ENCODE data around the gene NDUFS8.
"Not testable (repeated sequence)": the region's sequence is repeated elsewhere in the genome, so short reads cannot be mapped to it uniquely, and the experiment has no call there.

Gene NDUFS8

DNA sequence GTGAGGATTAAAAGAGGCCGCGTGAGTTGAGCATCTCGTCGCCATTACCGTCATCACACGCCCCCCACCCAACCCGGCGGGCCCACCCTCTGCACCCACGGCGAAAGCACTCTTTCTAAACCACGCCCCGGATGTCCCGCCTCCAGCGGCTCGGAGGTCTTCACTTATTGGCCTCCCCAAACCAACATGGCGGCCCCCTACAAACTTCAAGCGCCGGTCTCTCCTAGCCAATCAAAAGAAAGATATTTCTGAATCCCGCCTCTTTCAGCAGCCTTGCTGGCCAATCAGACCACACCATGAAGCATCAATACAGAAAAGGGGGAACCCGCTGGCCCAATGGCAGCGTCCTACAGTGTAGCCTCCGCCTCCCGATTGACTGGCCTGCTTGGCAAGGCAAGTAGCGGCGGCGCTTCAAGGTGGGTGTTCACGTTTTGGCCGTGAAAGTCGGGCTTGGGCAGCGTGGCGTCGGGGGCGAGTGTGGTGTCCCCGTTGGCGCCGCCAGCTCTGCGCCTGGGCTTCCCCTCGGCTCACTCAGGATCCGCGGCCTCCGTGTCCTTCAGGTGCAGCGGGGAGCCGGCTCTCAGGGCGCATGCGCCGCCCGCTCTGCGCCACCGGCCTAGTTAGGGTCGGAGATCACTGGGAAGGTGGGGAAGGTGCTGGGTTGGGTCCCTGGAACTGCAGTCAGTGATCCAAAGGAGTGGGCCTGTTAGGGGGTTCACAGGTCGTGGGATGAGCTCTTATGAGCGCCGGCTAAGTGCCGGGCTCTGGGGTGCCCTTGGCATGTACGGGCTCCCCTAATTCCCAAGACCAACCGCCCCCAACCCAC is at the start of gene NDUFS8:
NDUFS8 (plus strand) TSS at position 364 of the 826 bp plus-strand sequence. CDS start 1,471 bp downstream, outside the sequence.
- H2AFZ ChIP-seq (ENCODE audit: low read depth) = peak within 1 kb of the TSS; percentile 56
- H3K4me2 ChIP-seq = peak within 1 kb of the TSS; percentile 91
- no peak within 1 kb of the TSS for H3K4me3 ChIP-seq (IDR thresholded peaks at IDR 0.05; ENCODE audit: insufficient read depth, low read depth, low read length)
- peak within 1 kb of the TSS; percentile 47 for H3K27ac ChIP-seq
- no peaks in the 10 kb centered on the region for H3K27me3 ChIP-seq (ENCODE audit: insufficient read depth, low read depth)
- no peaks in the 10 kb centered on the region for H3K36me3 ChIP-seq (ENCODE audit: insufficient read depth)
- H3K79me2 ChIP-seq (ENCODE audit: insufficient read depth, low read depth) = peaks cover 14% of the 10 kb centered on the region; the same call in 1 of the 2 replicates
- TF ChIP-seq, protein P1, sequence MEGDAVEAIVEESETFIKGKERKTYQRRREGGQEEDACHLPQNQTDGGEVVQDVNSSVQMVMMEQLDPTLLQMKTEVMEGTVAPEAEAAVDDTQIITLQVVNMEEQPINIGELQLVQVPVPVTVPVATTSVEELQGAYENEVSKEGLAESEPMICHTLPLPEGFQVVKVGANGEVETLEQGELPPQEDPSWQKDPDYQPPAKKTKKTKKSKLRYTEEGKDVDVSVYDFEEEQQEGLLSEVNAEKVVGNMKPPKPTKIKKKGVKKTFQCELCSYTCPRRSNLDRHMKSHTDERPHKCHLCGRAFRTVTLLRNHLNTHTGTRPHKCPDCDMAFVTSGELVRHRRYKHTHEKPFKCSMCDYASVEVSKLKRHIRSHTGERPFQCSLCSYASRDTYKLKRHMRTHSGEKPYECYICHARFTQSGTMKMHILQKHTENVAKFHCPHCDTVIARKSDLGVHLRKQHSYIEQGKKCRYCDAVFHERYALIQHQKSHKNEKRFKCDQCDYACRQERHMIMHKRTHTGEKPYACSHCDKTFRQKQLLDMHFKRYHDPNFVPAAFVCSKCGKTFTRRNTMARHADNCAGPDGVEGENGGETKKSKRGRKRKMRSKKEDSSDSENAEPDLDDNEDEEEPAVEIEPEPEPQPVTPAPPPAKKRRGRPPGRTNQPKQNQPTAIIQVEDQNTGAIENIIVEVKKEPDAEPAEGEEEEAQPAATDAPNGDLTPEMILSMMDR (conservative IDR thresholded peaks at IDR 0.05; ENCODE audit: low read depth, low read length) = no peak
- no peaks in the 10 kb centered on the region for H4K20me1 ChIP-seq (ENCODE audit: insufficient read depth)
- H3K9ac ChIP-seq = peak within 1 kb of the TSS; percentile 69; the same call in 1 of the 2 replicates
- H3K4me1 ChIP-seq (ENCODE audit: low read depth, poor library complexity, severe bottlenecking) = peaks cover 10% of the 10 kb centered on the region

DNA sequence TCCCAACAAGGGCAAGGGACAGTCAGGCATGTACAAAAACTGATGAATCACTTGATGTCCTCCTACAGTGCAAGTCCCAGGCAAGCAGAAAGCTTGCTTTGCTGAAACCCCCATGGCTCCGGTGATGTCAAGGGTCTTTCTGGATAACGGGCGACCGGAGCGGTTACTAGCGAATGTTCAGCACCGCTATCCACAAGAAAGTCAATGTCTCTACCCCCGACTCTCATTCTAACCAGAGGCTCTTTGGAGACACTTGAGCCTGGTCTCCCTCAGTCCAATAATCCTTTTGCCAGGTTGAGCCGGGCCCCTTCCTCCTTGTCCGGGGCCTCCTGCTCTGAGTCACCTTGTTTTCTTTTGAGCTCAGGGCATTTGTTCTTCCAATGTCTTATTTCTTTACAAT is 49.3 kb upstream of the NDUFS8 start:
- H3K79me2 ChIP-seq (ENCODE audit: insufficient read depth, low read depth); H3K9ac ChIP-seq; H3K4me3 ChIP-seq (IDR thresholded peaks at IDR 0.05; ENCODE audit: insufficient read depth, low read depth, low read length); H3K36me3 ChIP-seq (ENCODE audit: insufficient read depth); H2AFZ ChIP-seq (ENCODE audit: low read depth); H4K20me1 ChIP-seq (ENCODE audit: insufficient read depth); H3K27me3 ChIP-seq (ENCODE audit: insufficient read depth, low read depth); H3K27ac ChIP-seq; H3K4me1 ChIP-seq (ENCODE audit: low read depth, poor library complexity, severe bottlenecking); H3K4me2 ChIP-seq: not testable (repeated sequence)

DNA sequence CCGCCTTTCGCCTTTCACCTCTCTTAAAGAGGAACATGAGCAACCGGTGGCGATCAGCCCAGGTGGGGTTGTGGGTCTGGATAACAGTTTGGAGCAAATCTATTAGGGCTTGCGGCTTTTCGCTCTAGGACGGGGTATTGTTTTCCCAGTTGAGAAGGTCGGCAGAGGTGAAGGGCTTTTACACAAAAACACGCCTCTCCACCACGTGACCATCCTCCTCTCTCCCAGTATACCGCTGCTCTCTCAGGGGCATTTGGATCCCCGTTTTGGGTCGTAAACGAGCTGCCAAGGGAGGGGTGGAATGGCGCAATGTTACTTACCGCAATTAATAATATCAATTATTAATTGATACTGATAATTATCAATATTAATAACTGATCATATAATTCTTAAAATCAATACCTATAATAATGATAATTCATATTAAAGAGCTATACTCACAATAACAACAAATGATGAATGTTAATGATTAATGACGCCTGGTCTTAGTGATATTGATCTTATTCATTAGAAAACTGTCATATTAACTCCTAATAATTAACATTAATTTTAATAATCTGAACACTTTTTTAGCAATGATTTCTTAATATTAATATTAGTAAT is 48.1 kb upstream of the NDUFS8 start:
- not testable (repeated sequence) for H3K4me2 ChIP-seq; H3K27me3 ChIP-seq (ENCODE audit: insufficient read depth, low read depth); H3K36me3 ChIP-seq (ENCODE audit: insufficient read depth); H3K27ac ChIP-seq; H4K20me1 ChIP-seq (ENCODE audit: insufficient read depth); H3K9ac ChIP-seq; H3K4me1 ChIP-seq (ENCODE audit: low read depth, poor library complexity, severe bottlenecking); H2AFZ ChIP-seq (ENCODE audit: low read depth); H3K79me2 ChIP-seq (ENCODE audit: insufficient read depth, low read depth); H3K4me3 ChIP-seq (IDR thresholded peaks at IDR 0.05; ENCODE audit: insufficient read depth, low read depth, low read length)

DNA sequence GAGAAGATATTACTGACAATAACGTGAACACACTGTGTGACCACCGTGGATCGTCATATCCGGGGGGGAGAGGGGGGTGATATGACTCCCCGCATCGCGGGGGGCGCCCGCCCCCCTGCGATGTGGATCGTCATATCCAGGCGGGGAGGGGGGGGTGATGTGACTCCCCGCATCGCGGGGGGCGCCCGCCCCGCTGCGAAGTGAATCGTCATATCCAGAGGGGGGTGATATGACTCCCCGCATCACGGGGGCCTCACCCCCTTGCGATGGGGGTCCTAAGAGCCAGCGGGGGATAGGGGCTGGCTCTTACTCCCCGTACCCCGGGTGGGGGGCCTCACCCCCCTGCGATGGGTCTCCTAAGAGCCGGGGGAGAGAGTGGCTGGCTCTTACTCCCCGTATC is 46.5 kb upstream of the NDUFS8 start:
- no peak overlapping the region for H2AFZ ChIP-seq (ENCODE audit: low read depth)
- H3K27ac ChIP-seq = no peak overlapping the region
- H3K4me3 ChIP-seq (IDR thresholded peaks at IDR 0.05; ENCODE audit: insufficient read depth, low read depth, low read length) = no peak overlapping the region
- no peaks in the 10 kb centered on the region for H3K4me1 ChIP-seq (ENCODE audit: low read depth, poor library complexity, severe bottlenecking)
- no peaks in the 10 kb centered on the region for H3K27me3 ChIP-seq (ENCODE audit: insufficient read depth, low read depth)
- H4K20me1 ChIP-seq (ENCODE audit: insufficient read depth) = no peaks in the 10 kb centered on the region
- H3K9ac ChIP-seq = no peak overlapping the region
- no peak overlapping the region for H3K4me2 ChIP-seq
- TF ChIP-seq, protein P1 (conservative IDR thresholded peaks at IDR 0.05; ENCODE audit: low read depth, low read length) = no peak
- no peaks in the 10 kb centered on the region for H3K79me2 ChIP-seq (ENCODE audit: insufficient read depth, low read depth)
- H3K36me3 ChIP-seq (ENCODE audit: insufficient read depth) = no peaks in the 10 kb centered on the region

DNA sequence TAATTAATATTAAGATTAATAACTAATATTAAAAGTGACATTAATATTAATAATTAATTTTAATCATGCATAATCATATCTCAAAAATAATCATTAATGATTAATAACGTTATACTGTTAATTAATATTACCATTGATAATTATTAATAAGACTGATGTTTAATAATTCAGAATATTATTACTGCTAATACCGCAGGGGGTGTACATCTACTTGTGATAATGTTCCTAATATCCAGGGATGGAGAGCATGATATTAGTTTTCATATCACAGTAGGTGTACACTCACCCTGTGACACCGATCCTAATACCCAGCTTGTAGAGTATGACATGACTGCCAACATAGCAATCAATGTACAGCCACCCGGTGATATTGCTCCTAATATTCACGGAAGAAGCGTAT is 45.2 kb upstream of the NDUFS8 start:
- H3K9ac ChIP-seq; H3K36me3 ChIP-seq (ENCODE audit: insufficient read depth); H3K79me2 ChIP-seq (ENCODE audit: insufficient read depth, low read depth); H4K20me1 ChIP-seq (ENCODE audit: insufficient read depth); H3K4me2 ChIP-seq; H3K27ac ChIP-seq; H3K27me3 ChIP-seq (ENCODE audit: insufficient read depth, low read depth); H2AFZ ChIP-seq (ENCODE audit: low read depth); H3K4me1 ChIP-seq (ENCODE audit: low read depth, poor library complexity, severe bottlenecking); H3K4me3 ChIP-seq (IDR thresholded peaks at IDR 0.05; ENCODE audit: insufficient read depth, low read depth, low read length): not testable (repeated sequence)

DNA sequence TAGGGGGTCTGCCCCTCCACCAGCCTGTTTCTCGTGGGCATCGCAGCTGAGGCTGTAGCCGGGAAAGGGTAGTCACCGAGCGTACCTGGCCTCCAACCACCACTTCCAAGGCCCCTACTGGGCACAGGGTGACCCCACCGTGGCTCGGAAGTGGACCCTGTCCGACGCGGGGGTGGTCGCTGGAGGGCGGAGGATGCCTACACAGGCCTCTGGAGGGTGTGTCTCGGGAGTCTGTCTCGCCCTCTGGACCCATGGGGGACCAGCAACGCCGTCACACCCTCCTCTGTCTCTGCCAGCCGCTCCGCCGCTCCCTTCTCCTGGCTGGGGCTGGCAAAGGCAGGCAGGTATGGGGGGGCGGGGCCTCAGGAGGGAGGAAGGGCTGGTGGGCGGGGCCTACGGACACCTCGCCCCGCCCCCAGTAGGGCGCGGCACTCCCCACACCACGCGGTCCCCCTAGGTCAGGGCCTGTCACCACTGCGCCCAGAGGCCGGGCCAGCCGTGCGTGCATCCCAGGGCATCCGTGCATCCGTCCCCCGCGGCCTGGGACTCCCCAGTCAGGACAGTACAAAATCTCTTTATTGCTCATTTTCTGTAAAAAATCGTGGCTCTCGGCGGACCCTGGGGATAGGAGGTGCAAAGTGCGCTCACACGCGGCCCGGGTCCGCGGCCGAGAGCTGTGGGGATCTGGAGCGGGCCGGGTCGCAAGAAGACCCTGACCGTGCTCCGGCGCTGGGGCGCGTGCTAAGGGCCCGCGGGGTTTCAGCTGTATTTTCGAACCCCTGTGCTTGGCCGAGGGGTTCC is 39.7 kb upstream of the NDUFS8 start:
- not testable (repeated sequence) for H4K20me1 ChIP-seq (ENCODE audit: insufficient read depth); H3K79me2 ChIP-seq (ENCODE audit: insufficient read depth, low read depth); H3K27ac ChIP-seq; H3K36me3 ChIP-seq (ENCODE audit: insufficient read depth); H2AFZ ChIP-seq (ENCODE audit: low read depth); H3K4me2 ChIP-seq; H3K27me3 ChIP-seq (ENCODE audit: insufficient read depth, low read depth); H3K9ac ChIP-seq; H3K4me3 ChIP-seq (IDR thresholded peaks at IDR 0.05; ENCODE audit: insufficient read depth, low read depth, low read length)
- peaks cover 18% of the 10 kb centered on the region for H3K4me1 ChIP-seq (ENCODE audit: low read depth, poor library complexity, severe bottlenecking)

DNA sequence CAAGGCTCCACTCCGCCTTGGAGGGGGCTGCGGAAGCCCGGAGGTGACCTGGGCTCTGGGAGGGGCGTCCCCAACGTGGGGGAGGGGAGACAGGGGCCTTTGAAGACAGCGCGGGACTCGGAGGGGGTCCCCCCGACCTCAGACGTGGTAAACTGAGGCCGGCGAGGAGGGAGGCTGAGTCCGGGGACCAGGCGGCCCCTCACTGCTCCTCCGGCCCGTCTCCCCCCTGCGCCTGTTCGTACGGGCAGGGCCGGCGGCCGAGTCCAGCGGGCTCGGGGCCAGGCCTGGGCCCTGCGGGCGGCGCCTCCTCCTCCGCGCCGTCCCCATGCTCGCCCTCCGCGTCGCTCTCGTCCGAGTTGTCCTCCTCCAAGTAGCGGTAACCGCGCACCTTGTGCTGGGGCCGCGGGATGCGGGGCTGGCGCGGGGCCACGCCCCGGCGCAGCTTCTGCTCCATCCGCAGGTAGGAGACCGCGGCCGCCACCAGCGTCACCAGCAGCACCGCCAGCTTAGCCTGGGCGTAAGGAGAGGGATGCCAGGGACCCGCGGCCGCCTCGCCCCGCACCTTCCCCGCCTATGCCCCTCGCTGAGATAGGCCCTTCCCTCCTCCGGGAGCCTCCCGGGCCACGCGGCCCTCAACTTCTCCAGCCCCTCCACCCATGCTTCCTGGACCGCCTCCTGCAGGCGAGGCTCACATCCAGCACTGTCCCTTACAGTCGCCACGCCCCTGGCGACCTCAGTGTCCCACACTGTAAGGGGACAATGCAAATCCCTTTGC is 38.9 kb upstream of the NDUFS8 start:
- not testable (repeated sequence) for H3K27me3 ChIP-seq (ENCODE audit: insufficient read depth, low read depth); H3K9ac ChIP-seq; H3K27ac ChIP-seq; H4K20me1 ChIP-seq (ENCODE audit: insufficient read depth); H2AFZ ChIP-seq (ENCODE audit: low read depth); H3K4me2 ChIP-seq; H3K36me3 ChIP-seq (ENCODE audit: insufficient read depth); H3K4me3 ChIP-seq (IDR thresholded peaks at IDR 0.05; ENCODE audit: insufficient read depth, low read depth, low read length); H3K79me2 ChIP-seq (ENCODE audit: insufficient read depth, low read depth)
- peaks cover 26% of the 10 kb centered on the region for H3K4me1 ChIP-seq (ENCODE audit: low read depth, poor library complexity, severe bottlenecking)

Measured in KMS-11 (cell line).